Endothelial cell of umbilical vein (primary cell): ENCODE data around the gene KIFC3. TPM values are rescaled to one million over a fixed set of nuclear protein-coding genes. Genes with fewer than 3 reads are reported as not detected.

ENCODE experiments used
- BruUV-seq: library from RNA; stranded (reverse); fragments of 400-500 nt; replicated peaks from 2 replicates; lab custom pipeline; 2021; lab: Mats Ljungman, UMichigan
- CTCF ChIA-PET: fragments of 300-600, 350-600 bp; sonication (Branson Sonifier 250); formaldehyde crosslinking; loops from one replicate; lab custom pipeline; 2021; ENCODE audit warnings: antibody characterized with exemption, inconsistent platforms; lab: Charles Lee
- POLR2A ChIA-PET: fragments of 300-600, 350-600 bp; sonication (Branson Sonifier 250); formaldehyde crosslinking; loops from one replicate; lab custom pipeline; 2021; ENCODE audit warnings: antibody characterized with exemption, inconsistent platforms; lab: Charles Lee
- DNase-seq: peaks from one replicate; pipeline ENCODE4 v3.0.0-alpha.2; 2011; ENCODE audit warnings: low read depth, low spot score
- FAIRE-seq: peaks from 2 replicates; lab custom pipeline; 2011; peaks lifted over from hg19 to GRCh38; lab: Jason Lieb, UNC
- H2AFZ ChIP-seq: 2 replicates; pipeline ENCODE4 v1.6.0; 2012; ENCODE audit warnings: low read depth, low read length, control low read depth, inconsistent platforms
- H3K27ac ChIP-seq: 2 replicates; pipeline ENCODE4 v1.5.1; 2011; ENCODE audit warnings: low read depth, mild to moderate bottlenecking, control low read depth, low read length, moderate library complexity; ENCODE audit not compliant: insufficient read depth
- H3K27me3 ChIP-seq, 2 experiments: 2 replicates each; pipeline versions ENCODE4 v1.6.0 to v1.6.1; 2011; ENCODE audit warnings: low read length in 2 of 2, mixed read lengths in 1 of 2; ENCODE audit not compliant: control insufficient read depth in 2 of 2, insufficient read depth in 2 of 2
- H3K36me3 ChIP-seq, 2 experiments: 2 replicates in 1 of 2; 3 replicates in 1 of 2; pipeline ENCODE4 v1.5.1; 2011; ENCODE audit warnings: low read length in 2 of 2, mild to moderate bottlenecking in 1 of 2, moderate library complexity in 1 of 2; ENCODE audit not compliant: control insufficient read depth in 2 of 2, insufficient read depth in 2 of 2; ENCODE audit errors: extremely low read depth in 1 of 2
- H3K4me1 ChIP-seq: 3 replicates; pipeline ENCODE4 v1.5.1; 2011; ENCODE audit warnings: mild to moderate bottlenecking, low read length; ENCODE audit not compliant: control insufficient read depth, insufficient read depth; ENCODE audit errors: extremely low read depth
- H3K4me2 ChIP-seq: 2 replicates; pipeline ENCODE4 v1.6.1; 2011; ENCODE audit warnings: low read length, control low read depth, mixed read lengths; ENCODE audit not compliant: insufficient read depth
- H3K4me3 ChIP-seq, 3 experiments: fragments of 200-600 bp in 1 of 3; sonication (generic), shearing (Covaris generic) in 1 of 3; replicated peaks in 1 of 3; 2 replicates each; pipeline ENCODE4 v1.5.1; 2011 to 2016; ENCODE audit warnings: control low read depth in 3 of 3, low read length in 3 of 3, mild to moderate bottlenecking in 2 of 3, inconsistent platforms in 1 of 3, low read depth in 1 of 3, moderate library complexity in 1 of 3; ENCODE audit not compliant: insufficient read depth in 1 of 3
- H3K79me2 ChIP-seq: 2 replicates; pipeline ENCODE4 v1.6.0; 2012; ENCODE audit warnings: low read length, inconsistent platforms; ENCODE audit not compliant: control insufficient read depth, insufficient read depth
- H3K9ac ChIP-seq: replicated peaks from 2 replicates; pipeline ENCODE3; 2011; ENCODE audit warnings: low read length, control low read depth; ENCODE audit not compliant: insufficient read depth; ENCODE audit errors: extremely low read depth
- H3K9me1 ChIP-seq: replicated peaks from 3 replicates; pipeline ENCODE4 v1.6.0; 2011; ENCODE audit warnings: mild to moderate bottlenecking, low read length; ENCODE audit not compliant: control insufficient read depth, insufficient read depth; ENCODE audit errors: extremely low read depth
- H3K9me3 ChIP-seq: replicated peaks from 2 replicates; pipeline ENCODE4 v1.5.1; 2012; ENCODE audit warnings: low read length, inconsistent platforms; ENCODE audit not compliant: control insufficient read depth, insufficient read depth
- H4K20me1 ChIP-seq: replicated peaks from 2 replicates; pipeline ENCODE3; 2011; ENCODE audit warnings: mild to moderate bottlenecking, low read length; ENCODE audit not compliant: control insufficient read depth, insufficient read depth; ENCODE audit errors: extremely low read depth
- CTCF ChIP-seq, 2 donors: IDR thresholded peaks; 1 replicate in 1 of 2; 2 replicates in 1 of 2; pipeline ENCODE4 v1.5.1; 2011; ENCODE audit warnings: low read length in 2 of 2, mild to moderate bottlenecking in 2 of 2, moderate library complexity in 2 of 2, control low read depth in 1 of 2, inconsistent platforms in 1 of 2, low read depth in 1 of 2; ENCODE audit not compliant: insufficient read depth in 1 of 2; ENCODE audit errors: extremely low read depth in 1 of 2
- EZH2 ChIP-seq: IDR thresholded peaks from 2 replicates; pipeline ENCODE4 v1.6.1; 2012; ENCODE audit warnings: borderline replicate concordance, low read depth, mild to moderate bottlenecking, moderate library complexity, low read length, inconsistent platforms; ENCODE audit not compliant: severe bottlenecking
- FOS ChIP-seq: IDR thresholded peaks from 2 replicates; pipeline ENCODE4 v1.6.1; 2011; ENCODE audit warnings: mild to moderate bottlenecking, low read length, moderate library complexity, borderline replicate concordance; ENCODE audit not compliant: insufficient read depth
- GATA2 ChIP-seq: IDR thresholded peaks from 2 replicates; pipeline ENCODE4 v1.7.0; 2011; ENCODE audit warnings: low read depth, mild to moderate bottlenecking, moderate library complexity, mixed read lengths, low read length; ENCODE audit not compliant: insufficient read length, insufficient read depth
- JUN ChIP-seq: IDR thresholded peaks from 2 replicates; pipeline ENCODE4 v1.6.1; 2011; ENCODE audit warnings: borderline replicate concordance, low read depth; ENCODE audit not compliant: insufficient read length, insufficient read depth
- MAX ChIP-seq: IDR thresholded peaks from 2 replicates; pipeline ENCODE4 v1.6.1; 2011; ENCODE audit not compliant: insufficient read depth, insufficient read length
- MYC ChIP-seq: IDR thresholded peaks from one replicate; pipeline ENCODE4 v1.6.1; 2011; ENCODE audit warnings: mild to moderate bottlenecking, low read depth, low read length
- POLR2A ChIP-seq: IDR thresholded peaks from 2 replicates; pipeline ENCODE4 v1.6.1; 2012; ENCODE audit warnings: low read depth, mild to moderate bottlenecking, control low read depth, low read length
- POLR2AphosphoS5 ChIP-seq: IDR thresholded peaks from 2 replicates; pipeline ENCODE4 v1.6.1; 2012; ENCODE audit warnings: low read depth, mild to moderate bottlenecking, control low read depth, low read length, moderate library complexity; ENCODE audit not compliant: insufficient read depth
- dilution Hi-C: fragments of 300-500 bp; cut with MboI; formaldehyde crosslinking; loops from one replicate; pipeline ENCODE4 v1.15.0; 2019; ENCODE audit warnings: low sequenced_read_pairs; ENCODE audit not compliant: extremely low pct_ligation_motif_present
- intact Hi-C: fragments of 100-400 bp; cut with micrococcal nuclease; formaldehyde crosslinking; loops from one replicate; pipeline ENCODE4 v1.10.0; 2022
- polyA plus RNA-seq, 4 experiments: library from polyadenylated mRNA; depleted of rRNA in 3 of 4; stranded (reverse) in 3 of 4; unstranded in 1 of 4; fragments of >200 nt; gene quantifications; 2 replicates each; pipeline versions ENCODE4 v1.2.1 to v1.2.3, GENCODE V29; 2011 to 2012; ENCODE audit warnings: missing spikeins in 1 of 4
- total RNA-seq: library from RNA; stranded (reverse); gene quantifications from 2 replicates; pipeline ENCODE4 v1.2.3, GENCODE V29; 2021

Gene KIFC3
- total and polyA plus RNA-seq, 2 donors (not counting 3 experiments of a cell fraction or from before 2014, with no cell fraction given), result 36.3 to 62.2 TPM

GRCh38 chr16:57765160-57765728, 37.0 kb downstream of the KIFC3 start:
- TF ChIP-seq JUN (no peak), GATA2 (no peak), FOS (no peak), POLR2AphosphoS5 (no peak), CTCF (IDR thresholded peaks at IDR 0.05; ENCODE audit: extremely low read depth in 1 of 2, insufficient read depth in 1 of 2, low read depth in 1 of 2, low read length in 2 of 2) (no peak), MYC (no peak), EZH2 (no peak), MAX (no peak), POLR2A (no peak)
- H3K9me3 ChIP-seq, result no peaks in the 10 kb centered on the region
- no peak overlapping the region for H3K27ac ChIP-seq
- no peak overlapping the region for H3K4me2 ChIP-seq
- intact Hi-C loops (no loop called here), dilution Hi-C loops (no loop called here)
- BruUV-seq, result no TSS peak
- H3K27me3 ChIP-seq, result no peaks in the 10 kb centered on the region
- peaks cover 4% of the 10 kb centered on the region for H3K4me1 ChIP-seq
- no peak overlapping the region for H3K9ac ChIP-seq
- no peak overlapping the region for H3K4me3 ChIP-seq
- H2AFZ ChIP-seq, result no peak overlapping the region
- peaks cover 0 to 30% of the 10 kb centered on the region in 2 experiments for H3K36me3 ChIP-seq
- no peaks in the 10 kb centered on the region for H4K20me1 ChIP-seq
- H3K9me1 ChIP-seq, result no peaks in the 10 kb centered on the region
- no peak for FAIRE-seq
- no peak for DNase-seq
- ChIA-PET CTCF (interaction anchor here (4.5 kb wide), 1 partner anchor 9 kb away, joined by 13 read pairs; no protein-coding TSS in a partner anchor), POLR2A (no interaction called here)
- H3K79me2 ChIP-seq, result no peaks in the 10 kb centered on the region
